ENCODE data around the gene MACROD1.
A peak's percentile ranks its signal among the peaks of the same experiment; 100 is the strongest.

- TF ChIP-seq POLR2A (IDR thresholded peaks at IDR 0.05; ENCODE audit: low read depth, low read length): no peak
- peak; percentile 17; the same call in 1 of the 2 replicates for TF ChIP-seq POLR2AphosphoS5 (IDR thresholded peaks at IDR 0.05; ENCODE audit: low read depth, low read length)
- TF ChIP-seq PAX5 (IDR thresholded peaks at IDR 0.05; ENCODE audit: insufficient read depth, low read length, severe bottlenecking): no peak
- no peak for TF ChIP-seq TAF1 (IDR thresholded peaks at IDR 0.05; ENCODE audit: low read depth, low read length)
- no peak for TF ChIP-seq SPI1 (IDR thresholded peaks at IDR 0.05; ENCODE audit: low read depth, low read length)
Measured at GRCh38 chr11:63998558-63999348, 167.2 kb downstream of the MACROD1 start.
